DOHH2 (cell line): ENCODE results near the gene RGS7.

ENCODE experiments used
- CTCF ChIP-seq: fragments of 200-600 bp; sonication (generic); IDR thresholded peaks from one replicate; pipeline ENCODE4 v1.5.1; 2014; ENCODE audit warnings: antibody characterized with exemption, mild to moderate bottlenecking, low read depth, low read length; ENCODE audit not compliant: poor library complexity, severe bottlenecking
- EZH2phosphoT487 ChIP-seq: fragments of 200-600 bp; sonication (generic); IDR thresholded peaks from 2 replicates; pipeline ENCODE4 v1.6.1; 2017; ENCODE audit warnings: borderline replicate concordance, mild to moderate bottlenecking, antibody characterized with exemption, low read length, moderate library complexity, mixed read lengths

- TF ChIP-seq CTCF (no peak), EZH2phosphoT487 (no peak)
These were observed 243.4 kb downstream of the RGS7 start for GRCh38 chr1:241113557-241113956.
